ENCODE data around the gene MYOT. TPM values are rescaled to one million over a fixed set of nuclear protein-coding genes. Genes with fewer than 3 reads are reported as not detected.

Gene MYOT
- total and polyA plus RNA-seq, 7 donors, result 3.2 to 40.0 (median 20.7) TPM

- H3K4me1 ChIP-seq, result no peaks in the 10 kb centered on the region
- DNase-seq, result no peak
- H3K9me3 ChIP-seq, result no peaks in the 10 kb centered on the region
- no peak for TF ChIP-seq CTCF (IDR thresholded peaks at IDR 0.05)
- no peak for TF ChIP-seq POLR2A (IDR thresholded peaks at IDR 0.05)
- TF ChIP-seq POLR2AphosphoS5 (IDR thresholded peaks at IDR 0.05), result no peak
- TF ChIP-seq EP300 (IDR thresholded peaks at IDR 0.05), result no peak
- no peak overlapping the region for H3K27ac ChIP-seq
- 90 to 92% methylated on average over 2 of the region's 2 CpGs for WGBS, 2 donors
- intact Hi-C loops (cut with DNase I), result no loop called here
- H3K36me3 ChIP-seq, result no peaks in the 10 kb centered on the region
- no peaks in the 10 kb centered on the region for H3K27me3 ChIP-seq
- H3K4me3 ChIP-seq, result no peak overlapping the region
Measured at GRCh38 chr5:137914758-137915157, 47.1 kb downstream of the MYOT start.

GRCh38 chr5:137916923-137917322 is 49.3 kb downstream of the MYOT start:
- Histone ChIP-seq H3K27ac (no peak overlapping the region), H3K27me3 (no peaks in the 10 kb centered on the region), H3K36me3 (no peaks in the 10 kb centered on the region), H3K4me3 (no peak overlapping the region), H3K9me3 (no peaks in the 10 kb centered on the region), H3K4me1 (no peaks in the 10 kb centered on the region)
- DNase-seq, result no peak
- 56 to 97% methylated on average over 1 of the region's 1 CpG for WGBS, 2 donors
- intact Hi-C loops (cut with DNase I), result no loop called here
- no peak for TF ChIP-seq POLR2AphosphoS5 (IDR thresholded peaks at IDR 0.05)
- no peak for TF ChIP-seq EP300 (IDR thresholded peaks at IDR 0.05)
- no peak for TF ChIP-seq POLR2A (IDR thresholded peaks at IDR 0.05)
- no peak for TF ChIP-seq CTCF (IDR thresholded peaks at IDR 0.05)

- WGBS, 2 donors, result 66 to 71% methylated on average over 3 of the region's 3 CpGs
- Histone ChIP-seq H3K9me3 (no peaks in the 10 kb centered on the region), H3K4me1 (peaks cover 0 to 12% (median 5%) of the 10 kb centered on the region in 4 donors), H3K27me3 (no peaks in the 10 kb centered on the region), H3K36me3 (peaks cover 0 to 1% (median 0%) of the 10 kb centered on the region in 4 donors), H3K27ac (no peak overlapping the region), H3K4me3 (no peak overlapping the region)
- intact Hi-C loops (cut with DNase I), result no loop called here
- TF ChIP-seq CTCF (IDR thresholded peaks at IDR 0.05) (no peak), POLR2AphosphoS5 (IDR thresholded peaks at IDR 0.05) (no peak), EP300 (IDR thresholded peaks at IDR 0.05) (no peak), POLR2A (IDR thresholded peaks at IDR 0.05) (no peak)
- DNase-seq, result no peak
Measured at GRCh38 chr5:137921931-137922330, 54.3 kb downstream of the MYOT start.

GRCh38 chr5:137923856-137924255 is 56.2 kb downstream of the MYOT start:
- intact Hi-C loops (cut with DNase I), result no loop called here
- DNase-seq, result no peak
- WGBS, 2 donors, result 51 to 57% methylated on average over 4 of the region's 4 CpGs
- Histone ChIP-seq H3K27me3 (no peaks in the 10 kb centered on the region), H3K36me3 (peaks cover 0 to 20% (median 0%) of the 10 kb centered on the region in 4 donors), H3K4me1 (peaks cover 0 to 12% (median 5%) of the 10 kb centered on the region in 4 donors), H3K9me3 (no peaks in the 10 kb centered on the region), H3K27ac (peak overlapping the region in 1 of 4 donors; percentile 44), H3K4me3 (no peak overlapping the region)
- no peak for TF ChIP-seq EP300 (IDR thresholded peaks at IDR 0.05)
- TF ChIP-seq POLR2A (IDR thresholded peaks at IDR 0.05), result no peak
- no peak for TF ChIP-seq POLR2AphosphoS5 (IDR thresholded peaks at IDR 0.05)
- no peak for TF ChIP-seq CTCF (IDR thresholded peaks at IDR 0.05)

GRCh38 chr5:137932800-137933199 is 65.1 kb downstream of the MYOT start:
- Histone ChIP-seq H3K36me3 (peaks cover 0 to 28% (median 0%) of the 10 kb centered on the region in 4 donors), H3K4me1 (peaks cover 0 to 16% (median 8%) of the 10 kb centered on the region in 4 donors), H3K9me3 (no peaks in the 10 kb centered on the region), H3K27me3 (no peaks in the 10 kb centered on the region), H3K4me3 (no peak overlapping the region), H3K27ac (peak overlapping the region in 1 of 4 donors; percentile 64)
- 57 to 72% methylated on average over 3 of the region's 3 CpGs for WGBS, 2 donors
- no peak for TF ChIP-seq EP300 (IDR thresholded peaks at IDR 0.05)
- TF ChIP-seq CTCF (IDR thresholded peaks at IDR 0.05), result no peak
- no peak for TF ChIP-seq POLR2A (IDR thresholded peaks at IDR 0.05)
- TF ChIP-seq POLR2AphosphoS5 (IDR thresholded peaks at IDR 0.05), result no peak
- DNase-seq, result no peak
- intact Hi-C loops (cut with DNase I), result no loop called here
